ENCODE results near the gene ANXA8. TPM values are rescaled to one million over a fixed set of nuclear protein-coding genes. Genes with fewer than 3 reads are reported as not detected.

Gene ANXA8
- total and polyA plus RNA-seq, 2 donors (not counting 3 experiments of a cell fraction or from before 2014, with no cell fraction given) = not detected

DNA sequence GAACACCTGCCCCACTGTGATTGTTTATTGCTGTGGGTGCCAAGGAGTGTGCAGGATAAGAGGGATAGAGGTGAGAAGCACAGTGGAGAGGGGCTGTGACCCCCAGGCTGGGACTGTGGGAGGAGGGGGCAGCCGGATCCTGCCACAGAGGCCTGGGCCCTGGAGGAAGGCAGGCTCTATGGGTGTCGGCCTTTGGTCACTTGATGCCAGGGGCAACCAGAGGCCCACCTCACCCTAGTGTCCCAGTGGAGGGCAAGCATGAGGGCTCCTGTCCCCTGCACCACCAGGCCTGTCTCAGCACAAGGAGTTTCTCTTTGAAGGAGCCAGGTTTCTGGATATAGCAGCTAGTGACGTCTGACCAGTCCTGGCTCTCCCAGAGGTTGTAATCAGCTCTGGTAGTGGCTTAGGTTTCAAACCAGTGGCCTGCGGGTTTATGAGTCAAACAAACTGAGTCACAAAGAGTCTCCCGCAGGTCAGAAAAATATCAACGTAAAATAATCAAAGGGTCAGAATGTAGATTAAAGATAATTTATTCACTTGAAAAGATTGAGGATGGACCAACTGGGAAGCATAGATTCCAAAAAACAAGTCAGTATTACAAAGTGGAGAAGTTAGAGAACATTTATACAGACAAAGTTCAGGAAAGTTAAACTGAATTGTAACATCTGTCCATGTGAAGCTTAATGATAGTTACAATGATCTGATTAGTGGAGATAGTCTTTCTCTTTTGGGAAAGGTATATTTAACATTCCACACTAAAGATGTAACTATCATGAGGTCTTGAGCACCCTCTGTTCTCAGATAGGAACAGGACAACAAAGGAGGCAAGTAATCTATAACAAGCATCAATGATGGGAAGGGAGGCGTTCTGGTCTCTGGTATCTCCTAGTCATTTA is 62.6 kb downstream of the ANXA8 start:
- Histone ChIP-seq H3K4me3 (replicated peaks in 1 of 3; ENCODE audit: insufficient read depth in 1 of 3, low read depth in 1 of 3, low read length in 3 of 3) (no peak overlapping the region), H3K9me1 (replicated peaks; ENCODE audit: control insufficient read depth, extremely low read depth, insufficient read depth, low read length) (no peaks in the 10 kb centered on the region), H4K20me1 (replicated peaks; ENCODE audit: control insufficient read depth, extremely low read depth, insufficient read depth, low read length) (no peaks in the 10 kb centered on the region), H3K4me1 (ENCODE audit: control insufficient read depth, extremely low read depth, insufficient read depth, low read length) (no peaks in the 10 kb centered on the region), H2AFZ (ENCODE audit: low read depth, low read length) (no peak overlapping the region), H3K9me3 (replicated peaks; ENCODE audit: control insufficient read depth, insufficient read depth, low read length) (no peaks in the 10 kb centered on the region), H3K4me2 (ENCODE audit: insufficient read depth, low read length) (no peak overlapping the region), H3K79me2 (ENCODE audit: control insufficient read depth, insufficient read depth, low read length) (no peaks in the 10 kb centered on the region), H3K36me3 (ENCODE audit: control insufficient read depth in 2 of 2, extremely low read depth in 1 of 2, insufficient read depth in 2 of 2, low read length in 2 of 2) (no peaks in the 10 kb centered on the region), H3K27me3 (ENCODE audit: control insufficient read depth in 2 of 2, insufficient read depth in 2 of 2, low read length in 2 of 2) (no peaks in the 10 kb centered on the region), H3K9ac (replicated peaks; ENCODE audit: extremely low read depth, insufficient read depth, low read length) (no peak overlapping the region), H3K27ac (ENCODE audit: insufficient read depth, low read depth, low read length) (no peak overlapping the region)
- ChIA-PET CTCF (interaction anchor here (1.4 kb wide), 2 partner anchors 60 to 81 kb away, joined by 3 read pairs; no protein-coding TSS in a partner anchor), POLR2A (no interaction called here)
- intact Hi-C loops (cut with micrococcal nuclease) = no loop called here
- DNase-seq (ENCODE audit: low read depth, low spot score) (no peak), FAIRE-seq (no peak)
- BruUV-seq (replicated peaks) = no TSS peak
- TF ChIP-seq, protein P1, sequence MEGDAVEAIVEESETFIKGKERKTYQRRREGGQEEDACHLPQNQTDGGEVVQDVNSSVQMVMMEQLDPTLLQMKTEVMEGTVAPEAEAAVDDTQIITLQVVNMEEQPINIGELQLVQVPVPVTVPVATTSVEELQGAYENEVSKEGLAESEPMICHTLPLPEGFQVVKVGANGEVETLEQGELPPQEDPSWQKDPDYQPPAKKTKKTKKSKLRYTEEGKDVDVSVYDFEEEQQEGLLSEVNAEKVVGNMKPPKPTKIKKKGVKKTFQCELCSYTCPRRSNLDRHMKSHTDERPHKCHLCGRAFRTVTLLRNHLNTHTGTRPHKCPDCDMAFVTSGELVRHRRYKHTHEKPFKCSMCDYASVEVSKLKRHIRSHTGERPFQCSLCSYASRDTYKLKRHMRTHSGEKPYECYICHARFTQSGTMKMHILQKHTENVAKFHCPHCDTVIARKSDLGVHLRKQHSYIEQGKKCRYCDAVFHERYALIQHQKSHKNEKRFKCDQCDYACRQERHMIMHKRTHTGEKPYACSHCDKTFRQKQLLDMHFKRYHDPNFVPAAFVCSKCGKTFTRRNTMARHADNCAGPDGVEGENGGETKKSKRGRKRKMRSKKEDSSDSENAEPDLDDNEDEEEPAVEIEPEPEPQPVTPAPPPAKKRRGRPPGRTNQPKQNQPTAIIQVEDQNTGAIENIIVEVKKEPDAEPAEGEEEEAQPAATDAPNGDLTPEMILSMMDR (IDR thresholded peaks at IDR 0.05; ENCODE audit: extremely low read depth in 1 of 2, insufficient read depth in 1 of 2, low read depth in 1 of 2, low read length in 2 of 2) = no peak
- TF ChIP-seq, protein P2, sequence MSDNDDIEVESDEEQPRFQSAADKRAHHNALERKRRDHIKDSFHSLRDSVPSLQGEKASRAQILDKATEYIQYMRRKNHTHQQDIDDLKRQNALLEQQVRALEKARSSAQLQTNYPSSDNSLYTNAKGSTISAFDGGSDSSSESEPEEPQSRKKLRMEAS (IDR thresholded peaks at IDR 0.05; ENCODE audit: insufficient read depth, insufficient read length) = no peak
- TF ChIP-seq GATA2 (IDR thresholded peaks at IDR 0.05; ENCODE audit: insufficient read depth, insufficient read length, low read depth, low read length) = no peak
- TF ChIP-seq EZH2 (IDR thresholded peaks at IDR 0.05; ENCODE audit: borderline replicate concordance, low read depth, low read length, severe bottlenecking) = no peak
- no peak for TF ChIP-seq POLR2A (IDR thresholded peaks at IDR 0.05; ENCODE audit: low read depth, low read length)
- TF ChIP-seq FOS (IDR thresholded peaks at IDR 0.05; ENCODE audit: borderline replicate concordance, insufficient read depth, low read length) = no peak
- TF ChIP-seq POLR2AphosphoS5 (IDR thresholded peaks at IDR 0.05; ENCODE audit: insufficient read depth, low read depth, low read length) = no peak
- TF ChIP-seq JUN (IDR thresholded peaks at IDR 0.05; ENCODE audit: borderline replicate concordance, insufficient read depth, insufficient read length, low read depth) = no peak
- no peak for TF ChIP-seq MYC (IDR thresholded peaks at IDR 0.05; ENCODE audit: low read depth, low read length)
- dilution Hi-C loops (cut with MboI; ENCODE audit: extremely low pct_ligation_motif_present, low sequenced_read_pairs) = no loop called here

Measured in endothelial cell of umbilical vein (primary cell).